ENCODE results near the gene IL7R.
"Not testable (repeated sequence)": the region's sequence is repeated elsewhere in the genome, so short reads cannot be mapped to it uniquely, and the experiment has no call there.

The IL7R gene

DNA sequence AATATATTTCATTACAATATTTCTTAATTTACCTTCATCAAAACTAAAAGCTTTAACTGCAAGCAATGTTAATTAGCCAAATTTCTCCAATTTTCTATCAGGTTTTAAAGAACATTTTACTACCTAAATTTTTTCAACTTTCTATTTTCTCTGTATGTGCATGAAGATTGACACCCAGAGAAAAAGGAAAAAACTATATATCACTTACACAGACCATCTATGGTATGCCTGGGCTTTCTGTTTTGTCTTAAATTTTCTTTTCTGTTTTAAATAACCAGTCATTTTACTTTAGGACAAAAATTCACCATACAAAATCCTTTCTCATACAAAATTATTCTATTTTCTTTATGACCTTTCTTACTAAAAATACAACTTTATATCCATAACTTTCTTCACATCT lies 13.8 kb upstream of the IL7R start:
- no peak for DNase-seq (ENCODE audit: low spot score)

DNA sequence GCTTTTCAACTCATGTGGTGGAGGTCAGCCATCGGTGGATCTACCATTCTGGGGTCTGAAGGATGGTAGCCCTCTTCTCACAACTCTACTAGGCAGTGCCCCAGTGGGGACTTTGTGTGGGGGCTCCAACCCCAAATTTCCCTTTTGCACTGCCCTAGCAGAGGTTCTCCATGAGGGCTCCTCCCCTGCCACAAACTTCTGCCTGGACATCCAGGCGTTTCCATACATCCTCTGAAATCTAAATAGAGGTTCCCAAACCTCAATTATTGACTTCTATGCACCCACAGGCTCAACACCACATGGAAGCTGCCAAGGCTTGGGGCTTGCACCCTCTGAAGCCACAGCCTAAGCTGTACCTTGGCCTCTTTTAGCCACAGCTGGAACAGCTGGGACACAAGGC lies 11.2 kb upstream of the IL7R start:
- DNase-seq (ENCODE audit: low spot score), result not testable (repeated sequence)

DNA sequence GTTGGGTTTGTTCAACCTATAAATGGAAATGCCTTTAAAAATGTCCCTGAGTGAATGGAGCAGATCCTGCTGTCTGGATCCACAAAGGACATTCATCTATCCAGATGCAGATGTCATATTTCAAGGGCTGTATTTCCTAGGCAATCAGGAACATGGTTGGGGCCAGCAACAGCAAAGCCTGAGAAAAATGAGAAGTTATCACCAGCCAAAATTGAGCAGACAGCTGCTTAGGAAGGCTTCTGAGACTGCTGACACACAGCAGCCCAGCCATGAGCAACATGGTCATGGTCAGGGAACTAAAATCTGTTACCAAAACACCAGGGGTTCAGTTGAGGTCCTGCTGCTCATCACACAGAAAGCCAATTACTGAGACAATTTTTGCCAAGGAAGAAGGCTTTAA lies 9.2 kb upstream of the IL7R start:
- DNase-seq (ENCODE audit: low spot score), result no peak

DNA sequence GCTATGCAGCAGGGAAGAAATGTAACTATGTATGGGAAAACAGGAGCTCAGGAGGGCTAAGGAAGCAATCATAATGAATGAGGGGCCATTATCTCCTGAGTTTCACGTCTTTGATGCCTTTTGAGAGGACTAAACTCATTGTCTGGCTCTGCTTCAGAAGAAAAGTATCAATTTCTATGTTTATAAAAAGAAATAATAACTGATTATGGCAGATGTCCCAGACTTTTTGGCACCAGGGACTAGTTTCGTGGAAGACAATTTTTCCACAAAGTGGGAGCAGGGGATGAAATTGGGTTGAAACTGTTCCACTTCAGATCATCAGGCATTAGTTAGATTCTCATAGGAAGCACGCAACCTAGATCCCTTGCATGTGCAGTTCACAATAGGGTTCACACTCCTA lies 8.7 kb upstream of the IL7R start:
- no peak for DNase-seq (ENCODE audit: low spot score)

DNA sequence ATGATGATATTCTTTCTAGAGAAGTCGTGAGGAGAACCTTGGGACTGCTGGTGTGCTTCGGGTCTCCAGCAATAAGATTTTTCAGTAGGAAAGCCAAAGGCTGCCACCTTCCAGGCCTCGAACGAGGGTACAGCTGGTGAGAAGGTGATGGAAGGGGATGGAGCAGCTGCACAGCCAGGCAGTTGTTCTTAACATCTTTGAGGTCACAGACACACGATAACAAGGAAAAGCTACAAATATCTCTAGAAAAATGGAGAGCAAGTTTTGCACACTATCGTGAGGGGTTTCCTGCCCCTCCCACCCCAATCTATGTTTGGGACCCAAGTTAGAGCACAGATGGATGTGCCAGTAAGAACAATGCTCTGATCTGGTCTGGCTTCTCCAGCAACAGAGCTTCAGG lies 6.8 kb upstream of the IL7R start:
- no peak for DNase-seq (ENCODE audit: low spot score)

DNA sequence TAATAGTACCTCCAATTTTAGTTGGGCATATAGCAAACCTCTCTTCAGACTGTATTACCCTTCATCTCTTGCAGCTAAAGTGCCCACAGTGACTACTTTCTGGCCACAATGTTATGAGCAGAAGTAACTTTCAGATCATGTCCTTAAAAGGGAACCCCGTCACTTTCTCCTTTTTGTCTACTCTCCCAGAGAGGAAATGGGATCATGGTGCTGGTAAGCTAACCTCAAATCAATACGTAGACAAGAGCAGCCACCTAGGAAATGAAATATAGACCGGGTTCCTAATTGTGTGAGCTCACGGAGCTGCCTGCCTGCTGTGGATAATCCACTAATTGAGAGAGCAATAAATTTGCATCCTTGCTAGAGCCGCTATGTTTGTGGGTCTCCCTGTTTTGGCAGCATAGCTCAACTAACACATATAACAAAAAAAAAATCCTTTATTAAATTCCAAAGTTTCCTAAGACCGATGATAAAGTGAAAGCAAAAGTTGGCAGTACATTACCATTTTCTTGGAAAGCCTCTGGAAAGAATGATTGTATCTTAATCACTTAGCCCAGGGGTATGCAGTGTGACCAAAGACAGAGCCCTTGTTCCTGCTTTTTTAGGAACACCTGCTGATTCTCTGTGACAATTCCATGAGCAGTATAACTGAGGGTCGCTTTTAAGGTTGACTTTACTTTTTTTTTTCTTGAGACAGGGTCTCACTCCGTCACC lies 5.6 kb upstream of the IL7R start:
- no peak for DNase-seq (ENCODE audit: low spot score)

DNA sequence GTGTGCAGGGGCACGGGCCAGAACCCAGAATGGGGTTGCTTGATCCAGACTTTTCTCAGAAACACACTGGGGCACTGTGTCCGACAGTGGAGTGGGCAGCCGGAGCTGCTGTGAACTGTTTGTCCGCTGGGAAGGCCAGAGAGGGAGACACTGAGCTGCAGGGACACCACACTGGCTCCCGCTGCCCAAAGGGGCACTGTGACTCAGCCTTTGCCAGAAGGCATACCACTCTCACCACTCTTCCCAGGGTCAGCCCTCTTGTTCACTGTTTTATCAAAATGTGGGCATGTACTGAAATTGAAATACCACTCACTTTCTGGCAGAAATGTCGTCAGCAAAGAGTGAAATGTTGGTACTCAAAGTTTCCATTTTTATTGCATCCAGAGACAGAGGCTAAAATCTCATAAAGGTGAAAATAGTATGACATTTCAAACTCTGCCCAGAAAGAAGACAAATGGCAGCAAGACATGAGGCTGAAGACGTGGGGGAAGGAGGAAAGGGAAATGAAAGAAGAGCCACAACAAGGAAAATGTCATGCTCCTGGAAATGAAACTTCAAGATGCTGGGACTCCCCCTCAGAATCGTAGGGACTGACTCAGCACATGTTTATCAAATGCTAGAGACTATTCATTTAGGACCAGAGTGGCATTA lies 4.5 kb upstream of the IL7R start:
- DNase-seq (ENCODE audit: low spot score), result no peak

DNA sequence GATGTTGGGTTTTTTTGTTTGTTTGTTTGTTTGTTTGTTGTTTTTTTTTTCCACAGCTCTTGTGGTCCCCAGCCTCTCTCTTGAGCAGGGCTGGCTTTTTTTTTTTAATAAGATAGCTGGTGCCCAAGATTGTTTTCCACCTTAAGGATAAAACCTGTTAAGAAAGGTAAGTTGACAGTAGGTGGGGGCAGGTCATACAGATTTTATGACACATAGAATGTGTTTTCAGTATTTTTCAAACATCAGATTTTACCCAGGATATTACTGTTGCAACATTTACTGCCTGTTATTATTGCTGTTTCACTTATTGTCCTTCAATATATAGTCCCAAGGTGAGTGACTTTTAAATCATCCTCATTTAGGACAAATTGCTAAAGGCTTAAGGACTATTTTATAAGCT lies 3.9 kb upstream of the IL7R start:
- no peak for DNase-seq (ENCODE audit: low spot score)

DNA sequence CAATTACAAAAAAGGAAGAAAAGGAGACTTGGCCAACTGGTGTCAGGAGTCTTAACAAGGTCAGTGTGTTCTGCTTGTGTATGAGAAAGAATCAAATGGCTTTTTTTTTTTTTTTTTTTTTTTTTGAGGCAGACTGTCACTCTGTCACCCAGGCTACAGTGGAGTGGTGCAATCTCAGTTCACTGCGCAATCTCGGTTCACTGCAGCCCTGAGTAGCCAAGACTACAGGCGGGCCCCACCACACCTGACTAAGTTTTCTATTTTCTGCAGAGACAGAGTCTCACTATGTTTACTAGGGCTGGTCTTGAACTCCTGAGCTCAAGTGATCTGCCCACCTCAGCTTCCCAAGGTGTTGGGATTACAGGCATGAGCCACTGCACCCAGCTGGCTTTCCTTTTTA lies 3.1 kb upstream of the IL7R start:
- DNase-seq (ENCODE audit: low spot score), result no peak

DNA sequence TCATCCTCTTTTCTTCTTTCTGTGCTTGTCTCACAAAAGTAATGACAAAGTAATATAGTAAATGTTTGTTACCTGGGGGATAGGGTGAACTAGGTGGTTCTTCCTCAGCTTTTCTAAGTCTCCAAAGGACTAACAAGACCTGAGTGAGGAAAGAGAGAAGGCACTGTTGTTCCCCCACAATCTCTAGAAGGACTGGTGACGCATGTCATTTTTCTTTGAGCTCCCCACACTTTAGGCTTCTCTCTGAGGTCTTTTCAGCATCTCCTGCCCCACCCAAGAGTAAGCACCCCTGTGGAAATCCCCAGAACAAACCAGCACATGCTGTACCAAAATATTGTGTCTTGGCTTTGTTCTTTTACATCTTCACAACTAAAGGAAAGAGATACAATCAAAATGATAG lies 2.4 kb upstream of the IL7R start:
- DNase-seq (ENCODE audit: low spot score), result no peak

DNA sequence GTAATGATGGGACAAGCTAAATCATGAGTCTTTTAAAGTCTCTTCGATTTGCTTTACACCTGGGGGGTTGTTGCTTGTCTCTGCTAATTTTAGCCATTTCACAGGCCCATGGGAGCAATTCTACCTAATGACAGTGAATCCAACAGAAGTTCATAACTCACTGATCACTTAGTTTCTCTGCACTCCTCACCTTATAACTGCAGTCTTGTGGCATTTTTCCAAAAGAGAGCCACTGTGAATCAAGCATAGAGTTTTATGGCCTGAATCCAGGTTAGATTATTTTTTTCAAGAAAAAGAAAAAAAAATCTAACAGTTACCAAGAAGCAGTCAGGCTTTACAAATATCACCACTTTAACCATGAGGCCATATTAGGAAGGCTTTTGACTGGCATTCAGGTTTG lies 1.5 kb upstream of the IL7R start:
- DNase-seq (ENCODE audit: low spot score), result no peak

DNA sequence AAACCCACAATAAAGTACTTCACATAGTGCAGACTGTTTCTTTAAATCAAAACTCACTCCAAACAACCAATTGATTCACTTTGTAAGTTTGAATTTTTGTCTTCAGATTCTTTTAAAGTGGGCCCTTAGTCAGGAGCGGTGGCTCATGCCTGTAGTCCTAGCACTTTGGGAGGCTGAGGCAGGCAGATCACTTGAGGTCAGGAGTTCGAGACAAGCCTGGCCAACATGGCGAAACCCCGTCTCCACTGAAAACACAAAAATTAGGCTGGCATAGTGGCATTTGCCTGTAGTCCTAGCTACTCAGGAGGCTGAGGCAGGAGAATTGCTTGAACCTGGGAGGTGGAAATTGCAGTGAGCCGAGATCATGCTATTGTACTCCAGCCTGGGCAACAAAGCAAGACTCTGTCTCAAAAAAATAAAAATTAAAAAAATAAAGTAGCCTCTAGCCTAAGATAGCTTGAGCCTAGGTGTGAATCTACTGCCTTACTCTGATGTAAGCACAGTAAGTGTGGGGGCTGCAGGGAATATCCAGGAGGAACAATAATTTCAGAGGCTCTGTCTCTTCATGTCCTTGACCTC lies 416 bp upstream of the IL7R start:
- not testable (repeated sequence) for DNase-seq (ENCODE audit: low spot score)

DNA sequence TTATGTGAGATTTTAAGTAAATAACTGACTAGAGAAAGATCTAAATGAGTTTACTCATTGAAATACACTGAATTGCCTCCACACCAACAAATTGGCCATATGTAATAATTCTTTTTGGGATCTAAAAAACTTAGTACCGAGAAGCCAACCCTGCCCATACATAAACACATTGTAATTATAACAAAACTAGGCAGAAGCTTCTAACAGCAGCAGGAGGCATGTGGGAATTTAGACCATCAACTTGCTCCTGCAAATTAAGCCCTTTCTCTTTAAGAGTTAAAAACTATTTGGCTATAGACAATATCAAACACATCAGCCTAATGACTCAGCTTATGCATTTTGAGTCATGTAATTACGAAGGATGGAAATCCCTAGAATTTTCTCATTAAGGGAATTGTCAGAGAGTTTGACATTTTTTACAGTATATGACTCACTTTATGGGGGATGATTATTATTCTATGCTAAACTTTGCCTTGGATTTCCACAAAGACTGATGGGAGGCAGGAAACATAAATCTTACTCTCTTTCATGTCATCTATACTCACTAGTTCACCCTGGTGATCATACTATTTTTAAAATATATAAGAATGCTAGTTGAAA lies 1.0 kb downstream of the IL7R start:
- no peak for DNase-seq (ENCODE audit: low spot score)

DNA sequence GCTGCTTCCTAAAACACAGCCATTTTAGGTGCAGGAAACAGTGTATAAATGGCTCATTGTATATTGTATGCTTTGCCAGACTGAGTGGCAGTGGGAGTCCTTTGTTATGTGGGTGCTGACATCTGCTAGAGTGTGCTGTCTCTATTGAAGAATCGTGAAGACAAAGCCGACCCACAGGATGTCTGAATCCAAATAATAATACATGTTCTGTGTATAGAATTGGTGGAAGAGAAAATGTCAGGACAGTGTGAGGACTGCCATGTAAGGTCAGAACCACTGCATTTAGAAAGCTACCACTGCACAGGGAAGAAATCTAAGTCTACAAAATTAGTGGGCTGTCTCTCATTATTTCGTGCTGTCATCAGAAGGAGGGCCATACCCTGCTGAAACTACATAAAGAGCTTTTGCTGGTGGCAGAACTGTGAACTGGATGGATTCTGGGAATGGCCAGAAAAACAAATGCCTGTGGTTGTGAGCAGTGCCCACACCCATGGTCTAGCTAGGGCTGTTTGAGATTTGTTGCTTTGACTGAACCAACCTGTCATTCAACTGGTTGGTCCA lies 2.5 kb downstream of the IL7R start:
- no peak for DNase-seq (ENCODE audit: low spot score)

DNA sequence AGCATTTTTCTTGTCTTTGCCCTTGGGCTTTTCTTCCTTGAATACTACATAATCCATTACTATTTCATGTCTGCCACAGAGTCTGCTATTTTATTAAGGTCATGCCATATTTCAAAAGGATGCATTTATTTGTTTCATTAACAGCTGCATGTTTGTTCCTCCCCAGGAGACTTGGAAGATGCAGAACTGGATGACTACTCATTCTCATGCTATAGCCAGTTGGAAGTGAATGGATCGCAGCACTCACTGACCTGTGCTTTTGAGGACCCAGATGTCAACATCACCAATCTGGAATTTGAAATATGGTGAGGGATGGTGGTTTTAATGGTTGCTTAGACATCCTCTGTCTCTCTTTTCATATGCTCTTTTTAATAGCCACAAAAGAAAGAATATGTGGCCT lies 4.0 kb downstream of the IL7R start:
- DNase-seq (ENCODE audit: low spot score), result no peak

DNA sequence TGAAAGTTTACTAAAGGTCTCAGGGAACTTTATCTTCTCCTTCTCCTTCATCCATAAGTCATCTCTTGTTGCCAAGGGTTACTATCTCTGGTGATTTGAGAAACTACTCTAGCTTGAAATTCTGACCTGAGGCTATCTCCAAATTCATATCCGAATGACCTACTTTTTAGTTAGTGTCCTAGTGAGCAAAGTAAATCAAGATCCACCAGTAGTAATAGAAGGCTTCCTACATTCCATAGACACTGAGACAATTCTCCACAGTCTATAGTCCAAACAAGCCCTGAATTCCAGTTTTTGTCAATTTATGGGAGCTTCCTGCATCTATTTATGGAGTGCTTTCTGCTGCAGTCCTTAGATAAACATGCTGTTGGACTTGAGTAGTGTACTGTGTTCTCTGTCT lies 5.0 kb downstream of the IL7R start:
- DNase-seq (ENCODE audit: low spot score), result no peak

DNA sequence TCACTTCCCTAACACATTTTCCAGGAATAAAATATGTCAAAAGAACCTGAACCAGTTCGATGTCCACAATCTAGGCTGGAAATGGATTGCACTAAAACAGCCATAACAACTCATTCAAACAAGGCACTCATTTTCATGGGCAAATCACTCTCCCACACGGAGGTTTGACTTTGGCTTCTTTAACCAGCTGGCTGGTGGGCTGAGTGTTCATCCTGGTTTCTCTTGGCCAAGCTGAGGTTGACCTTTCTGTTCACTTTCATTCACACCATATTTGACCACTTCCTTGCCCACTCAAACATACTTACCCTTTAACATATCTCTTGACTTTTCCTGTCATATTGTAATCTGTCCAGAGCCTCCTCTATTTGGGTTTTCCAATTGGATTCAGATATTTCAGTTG lies 5.4 kb downstream of the IL7R start:
- DNase-seq (ENCODE audit: low spot score), result no peak

DNA sequence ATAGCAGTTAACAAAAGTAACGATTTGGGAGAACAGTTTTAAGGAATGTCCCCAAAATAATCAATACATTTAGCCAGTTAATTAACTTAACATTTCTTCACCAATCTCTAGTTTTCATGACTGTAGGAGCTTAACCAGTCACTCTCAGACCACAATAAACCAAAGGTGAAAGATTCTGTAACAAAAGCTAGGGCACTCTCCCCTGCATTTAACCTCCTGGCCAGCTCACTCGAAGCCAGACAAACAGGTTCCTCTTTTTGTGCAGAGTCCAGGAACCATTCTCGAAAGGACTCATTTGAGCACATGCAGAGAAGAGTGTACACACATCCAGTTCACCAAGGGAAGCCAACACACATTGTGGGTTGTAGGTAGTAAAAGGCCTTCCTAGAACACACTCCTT lies 6.5 kb downstream of the IL7R start:
- DNase-seq (ENCODE audit: low spot score), result no peak

DNA sequence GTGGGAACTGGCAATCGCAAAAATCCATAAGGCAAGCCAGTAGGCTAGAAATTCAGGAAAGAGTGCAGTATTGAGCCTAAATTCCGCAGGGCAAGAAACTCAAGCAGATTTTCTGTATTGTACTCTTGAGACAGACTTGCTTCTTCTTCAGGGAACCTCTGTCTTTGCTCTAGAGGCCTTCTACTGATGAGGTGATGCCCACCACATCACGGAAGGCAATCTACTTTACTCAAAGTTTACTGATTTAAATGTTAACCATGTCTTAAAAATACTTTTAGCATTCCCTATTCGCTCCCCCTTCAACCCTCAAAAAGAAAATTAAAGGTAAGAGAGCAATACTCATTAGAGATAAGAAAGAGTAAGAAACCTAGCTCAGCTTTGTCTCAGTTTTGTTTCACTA lies 11.3 kb downstream of the IL7R start:
- DNase-seq (ENCODE audit: low spot score), result no peak

DNA sequence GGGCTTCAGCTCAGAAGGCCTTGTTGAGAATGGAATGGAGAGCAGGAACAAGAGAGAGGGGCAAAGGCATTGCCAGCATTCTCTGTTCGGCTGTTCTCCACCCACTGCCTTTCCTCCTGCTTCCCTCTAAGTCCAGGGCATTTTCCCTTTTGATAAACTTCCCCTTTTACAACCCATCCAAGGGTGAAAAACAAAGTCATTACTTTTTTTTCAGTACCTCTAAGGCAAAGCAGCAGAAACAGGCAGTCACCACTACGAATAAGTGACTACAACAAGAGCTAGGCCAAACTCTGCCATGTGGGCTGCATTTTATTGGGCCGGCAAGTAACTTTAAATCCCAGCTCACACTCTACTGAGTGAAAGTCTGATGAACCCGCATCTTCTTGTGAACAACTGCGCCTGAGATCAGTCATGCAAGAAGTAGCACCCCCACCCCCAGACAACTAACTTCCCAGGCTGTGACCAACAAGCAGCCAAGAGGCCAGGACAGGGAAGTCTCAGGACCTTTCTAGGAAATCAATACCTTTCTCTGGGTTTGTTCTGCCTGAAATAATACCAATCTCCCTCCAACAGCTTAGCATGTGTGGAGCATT lies 13.1 kb downstream of the IL7R start:
- DNase-seq (ENCODE audit: low spot score), result no peak

DNA sequence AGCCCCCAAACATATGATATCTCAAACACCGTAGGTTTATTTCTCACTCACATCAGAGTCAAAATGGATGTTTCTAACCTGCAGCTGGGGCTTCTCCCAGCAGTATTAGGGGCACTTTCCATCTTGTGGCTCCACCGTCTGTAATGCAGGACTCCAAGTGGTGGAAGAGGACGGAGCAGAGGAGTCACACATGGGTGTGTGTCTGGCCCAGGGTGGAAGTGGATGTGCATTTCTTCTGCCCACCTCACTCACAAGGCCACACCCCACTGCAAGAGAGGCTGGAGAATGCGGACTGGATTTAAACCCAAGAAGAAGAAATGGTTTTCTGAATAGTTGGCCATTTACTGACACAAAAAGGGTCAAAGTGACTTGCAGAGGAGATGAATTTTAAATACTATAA lies 13.9 kb downstream of the IL7R start:
- DNase-seq (ENCODE audit: low spot score), result no peak

DNA sequence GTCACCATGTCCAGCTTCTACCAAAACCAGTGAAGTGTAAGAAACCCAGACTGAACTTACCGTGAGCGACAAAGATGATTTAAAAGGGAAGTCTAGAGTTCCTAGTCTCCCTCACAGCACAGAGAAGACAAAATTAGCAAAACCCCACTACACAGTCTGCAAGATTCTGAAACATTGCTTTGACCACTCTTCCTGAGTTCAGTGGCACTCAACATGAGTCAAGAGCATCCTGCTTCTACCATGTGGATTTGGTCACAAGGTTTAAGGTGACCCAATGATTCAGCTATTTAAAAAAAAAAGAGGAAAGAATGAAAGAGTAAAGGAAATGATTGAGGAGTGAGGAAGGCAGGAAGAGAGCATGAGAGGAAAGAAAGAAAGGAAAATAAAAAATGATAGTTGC lies 19.8 kb downstream of the IL7R start:
- DNase-seq (ENCODE audit: low spot score), result no peak

DNA sequence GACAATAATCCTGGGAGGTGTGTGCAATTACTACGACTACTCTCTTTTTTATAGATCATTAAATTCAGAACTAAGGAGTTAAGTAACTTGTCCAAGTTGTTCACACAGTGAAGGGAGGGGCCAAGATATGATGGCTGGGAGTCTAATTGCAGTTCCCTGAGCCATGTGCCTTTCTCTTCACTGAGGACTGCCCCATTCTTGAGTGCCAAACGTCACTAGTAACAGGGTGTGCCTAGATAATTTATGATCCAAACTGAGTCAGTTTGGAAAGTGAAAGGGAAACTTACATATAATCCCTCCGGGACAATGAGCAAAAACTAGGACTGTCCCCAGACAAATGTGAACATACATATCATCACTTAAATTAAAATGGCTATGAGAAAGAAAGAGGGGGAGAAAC lies 20.2 kb downstream of the IL7R start:
- DNase-seq (ENCODE audit: low spot score), result no peak

Data from cerebellar cortex (tissue), 1 donor.